Heart left ventricle (tissue), 16 donors: ENCODE data around the gene THADA. TPM values are rescaled to one million over a fixed set of nuclear protein-coding genes. Genes with fewer than 3 reads are reported as not detected.
A peak's percentile ranks its signal among the peaks of the same experiment; 100 is the strongest.

ENCODE experiments used
- ATAC-seq, 4 donors: fragments of 200-7000 bp; cut with Tn5 transposase; one replicate each; pipeline ENCODE4 v1.9.1; 2020 to 2022; ENCODE audit warnings: moderate library complexity in 4 of 4, mild to moderate bottlenecking in 3 of 4, moderate number of reproducible peaks in 1 of 4
- DNase-seq, 5 donors: peaks; one replicate each; pipeline ENCODE4 v3.0.0-alpha.2; 2020
- H3K27ac ChIP-seq, 12 donors: fragments of 200-600 bp; sonication (generic) in 4 of 12; one replicate each; pipeline versions ENCODE4 v1.5.0 to v1.8.0; 2016 to 2022; ENCODE audit warnings: mild to moderate bottlenecking in 2 of 12
- H3K27me3 ChIP-seq, 9 donors: fragments of 200-600 bp; sonication (generic) in 2 of 9; one replicate each; pipeline versions ENCODE4 v1.5.1 to v1.8.0; 2016 to 2022; ENCODE audit warnings: mild to moderate bottlenecking in 3 of 9
- H3K36me3 ChIP-seq, 9 donors: fragments of 200-600 bp; sonication (generic) in 2 of 9; one replicate each; pipeline versions ENCODE4 v1.5.0 to v1.8.0; 2018 to 2022; ENCODE audit warnings: mild to moderate bottlenecking in 2 of 9
- H3K4me1 ChIP-seq, 12 donors: fragments of 200-600 bp; sonication (generic) in 4 of 12; one replicate each; pipeline versions ENCODE4 v1.5.0 to v1.8.0; 2016 to 2022; ENCODE audit warnings: mild to moderate bottlenecking in 3 of 12
- H3K4me3 ChIP-seq, 12 donors: fragments of 200-600 bp; sonication (generic) in 4 of 12; one replicate each; pipeline versions ENCODE4 v1.5.0 to v1.8.0; 2017 to 2022; ENCODE audit warnings: mild to moderate bottlenecking in 9 of 12, moderate library complexity in 4 of 12
- H3K9me3 ChIP-seq, 12 donors: fragments of 200-600 bp; sonication (generic) in 4 of 12; one replicate each; pipeline versions ENCODE4 v1.5.0 to v1.8.0; 2016 to 2022; ENCODE audit warnings: mild to moderate bottlenecking in 1 of 12
- POLR2A ChIP-seq, 2 donors: fragments of 450-650 bp; IDR thresholded peaks; one replicate each; pipeline ENCODE4 v1.6.1; 2017; ENCODE audit warnings: antibody characterized with exemption in 2 of 2, mild to moderate bottlenecking in 2 of 2, moderate library complexity in 2 of 2
- WGBS, 4 donors: extraction: QIAGEN DNeasy Blood & Tissue Kit in 2 of 4; methylation state at CpG; one replicate each; pipeline versions ENCODE4 v1.1.5 to v1.1.7; 2013 to 2018; 5-methylcytosine and 5-hydroxymethylcytosine counted together
- intact Hi-C, 10 donors: fragments of 100-400 bp; cut with DNase I; formaldehyde crosslinking; loops; one replicate each; pipeline versions ENCODE4 v1.11.1 to v1.14.2; 2022
- polyA plus RNA-seq, 2 donors: library from polyadenylated mRNA; stranded (reverse); fragments of 200-250 nt; gene quantifications; one replicate each; pipeline ENCODE4 v1.2.3, GENCODE V29; 2013
- total RNA-seq, 9 donors: library from RNA; depleted of rRNA in 2 of 9; stranded (reverse); fragments of >200 nt in 2 of 9; fragmentation: NEBNext Ultra II Directional in 3 of 9; extraction: Animal tissue kit (Norgen Biotek cat#: 25700) in 3 of 9; gene quantifications; one replicate each; pipeline versions ENCODE4 v1.1.0 to v1.2.4, GENCODE V29; 2016 to 2023
- TF ChIP-seq, protein P1 (sequence below), 12 donors: fragments of 200-600 bp; sonication (generic) in 4 of 12; IDR thresholded peaks; one replicate each; pipeline versions ENCODE4 v1.5.0 to v1.8.0; 2018 to 2022; ENCODE audit warnings: antibody characterized with exemption in 12 of 12, mild to moderate bottlenecking in 5 of 12
- donor health status: ischemic (EF 13 %, LVEDD 7.1; RV severe dilation, severe dysfunction).
- donor health status: healthy with polysubstance abuse.
- donor health status: DM: no; HTN: yes; CAD: no.
- donor health status: DM: no; HTN: no; CAD: no.
- donor health status: ischemic (EF 25% LVEDD 6.9; RV normal size, moderate dysfunction).
- donor health status: ischemic (EF 25% LVEDD 5.7; RV mildly dilated, moderate dysfunction).
- donor health status: healthy.
- donor health status: DM: yes; HTN: yes; CAD: no.
- donor health status: ischemic (EF 35%, LVEDD 5.7; RV mildly dilated, moderate dysfunction).
- donor health status: nonischemic (EF 11% LVEDD 7.7; RV severe dilation, severe dysfunction).
- donor health status: DM: yes; HTN: yes; CAD: no.
- donor health status: PGD.
- donor health status: ischemic (EF 29% LVEDD 5.4; RV normal size, mild dysfunction).
- donor health status: nonischemic (EF 23%, LVEDD 6.1; RV moderate dilation, normal function).

Gene THADA
- total and polyA plus RNA-seq, 11 donors: 6.8 to 21.4 (median 13.0) TPM

DNA sequence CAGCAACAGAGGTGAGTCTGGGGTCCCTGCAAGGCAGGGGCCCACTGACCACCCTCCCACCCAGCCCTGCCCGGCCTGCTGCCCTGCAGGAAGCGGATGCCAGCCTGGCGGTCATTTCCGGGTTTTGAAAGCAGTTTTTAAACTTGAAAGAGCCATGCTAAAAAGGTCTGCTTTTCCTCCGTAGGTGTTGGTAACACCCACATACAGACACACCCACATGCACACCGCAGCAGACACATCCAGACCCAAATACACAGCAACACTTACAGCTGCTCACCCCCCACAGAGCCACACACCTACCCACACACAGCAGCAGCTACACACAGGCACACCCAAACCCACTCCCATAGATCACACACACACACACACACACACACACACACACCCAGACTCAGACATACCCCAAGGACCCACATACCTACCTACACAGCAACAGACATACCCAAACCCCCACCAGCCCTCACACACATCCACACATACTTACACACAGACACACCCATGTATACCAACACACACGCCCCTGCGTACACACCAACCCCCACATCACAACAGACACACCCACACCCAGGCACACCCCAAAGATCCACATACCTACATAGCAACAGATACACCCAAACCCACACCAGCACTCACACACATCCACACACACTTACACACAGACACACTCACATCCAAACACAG lies 377.0 kb downstream of the THADA start:
- peak overlapping the region in 11 of 12 donors; percentile 11 to 97 (median 80) for H3K4me3 ChIP-seq
- 8 to 13% (median 11%) methylated on average over 7 to 8 of the region's 8 CpGs for WGBS, 4 donors

DNA sequence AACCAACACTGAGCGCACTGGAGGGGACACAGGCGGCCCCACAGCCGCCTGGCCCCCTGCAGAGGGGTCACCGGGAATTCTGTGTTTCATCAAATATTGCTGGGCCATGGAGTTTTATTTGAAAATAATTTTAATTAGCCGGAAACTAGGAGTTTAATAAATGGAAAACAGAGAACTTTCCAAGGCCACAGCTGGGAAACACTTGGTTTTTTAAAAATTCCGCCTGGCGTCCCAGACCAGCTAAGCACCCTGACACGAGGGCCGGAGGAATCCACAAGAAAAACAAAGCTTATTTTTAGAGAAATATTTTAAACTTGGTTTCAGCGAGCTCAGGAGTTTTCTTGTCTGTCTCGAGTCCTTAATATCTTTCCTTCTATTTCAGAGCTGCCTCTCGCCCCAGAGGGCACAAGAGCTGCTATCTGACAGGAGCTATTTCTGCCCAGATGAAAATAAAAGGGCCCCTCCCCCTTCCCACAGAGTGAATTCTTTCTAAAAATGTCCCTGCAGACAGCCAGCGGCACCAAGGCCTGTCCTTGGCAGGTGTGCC lies 377.6 kb downstream of the THADA start:
- ATAC-seq (peak; percentile 14 to 29 (median 28)), DNase-seq (peak in 2 of 5 donors; percentile 63 to 75)
- Histone ChIP-seq H3K36me3 (peaks cover 0 to 17% (median 12%) of the 10 kb centered on the region in 9 donors), H3K4me3 (peak overlapping the region in 9 of 12 donors; percentile 5 to 97 (median 80)), H3K27me3 (no peaks in the 10 kb centered on the region), H3K9me3 (no peaks in the 10 kb centered on the region), H3K27ac (peak overlapping the region; percentile 96 to 99 (median 99)), H3K4me1 (peaks cover 6 to 78% (median 61%) of the 10 kb centered on the region in 12 donors)
- WGBS, 4 donors: 18 to 31% (median 19%) methylated on average over 13 of the region's 13 CpGs
- intact Hi-C loops: loop anchor here in 9 of 10 donors (1.0 to 10.0 kb wide), 6 partner anchors 36 to 63 kb away; no protein-coding TSS in a partner anchor
- no peak for TF ChIP-seq POLR2A (IDR thresholded peaks at IDR 0.05)
- TF ChIP-seq, protein P1, sequence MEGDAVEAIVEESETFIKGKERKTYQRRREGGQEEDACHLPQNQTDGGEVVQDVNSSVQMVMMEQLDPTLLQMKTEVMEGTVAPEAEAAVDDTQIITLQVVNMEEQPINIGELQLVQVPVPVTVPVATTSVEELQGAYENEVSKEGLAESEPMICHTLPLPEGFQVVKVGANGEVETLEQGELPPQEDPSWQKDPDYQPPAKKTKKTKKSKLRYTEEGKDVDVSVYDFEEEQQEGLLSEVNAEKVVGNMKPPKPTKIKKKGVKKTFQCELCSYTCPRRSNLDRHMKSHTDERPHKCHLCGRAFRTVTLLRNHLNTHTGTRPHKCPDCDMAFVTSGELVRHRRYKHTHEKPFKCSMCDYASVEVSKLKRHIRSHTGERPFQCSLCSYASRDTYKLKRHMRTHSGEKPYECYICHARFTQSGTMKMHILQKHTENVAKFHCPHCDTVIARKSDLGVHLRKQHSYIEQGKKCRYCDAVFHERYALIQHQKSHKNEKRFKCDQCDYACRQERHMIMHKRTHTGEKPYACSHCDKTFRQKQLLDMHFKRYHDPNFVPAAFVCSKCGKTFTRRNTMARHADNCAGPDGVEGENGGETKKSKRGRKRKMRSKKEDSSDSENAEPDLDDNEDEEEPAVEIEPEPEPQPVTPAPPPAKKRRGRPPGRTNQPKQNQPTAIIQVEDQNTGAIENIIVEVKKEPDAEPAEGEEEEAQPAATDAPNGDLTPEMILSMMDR (IDR thresholded peaks at IDR 0.05): peak in 3 of 12 donors; percentile 15 to 30 (median 19)

More for the DNA sequence above, 377.0 kb downstream of the THADA start:
- peaks cover 0 to 23% (median 18%) of the 10 kb centered on the region in 9 donors for H3K36me3 ChIP-seq
- no peaks in the 10 kb centered on the region for H3K27me3 ChIP-seq
- TF ChIP-seq, protein P1 (IDR thresholded peaks at IDR 0.05): no peak
- H3K4me1 ChIP-seq: peaks cover 6 to 81% (median 62%) of the 10 kb centered on the region in 12 donors
- ATAC-seq (peak; percentile 1 to 13 (median 6)), DNase-seq (peak in 4 of 5 donors; percentile 45 to 81 (median 69))
- intact Hi-C loops: loop anchor here in 9 of 10 donors (1.0 to 10.0 kb wide), 6 partner anchors 37 to 64 kb away; no protein-coding TSS in a partner anchor
- no peaks in the 10 kb centered on the region for H3K9me3 ChIP-seq
- peak overlapping the region; percentile 96 to 99 (median 99) for H3K27ac ChIP-seq

DNA sequence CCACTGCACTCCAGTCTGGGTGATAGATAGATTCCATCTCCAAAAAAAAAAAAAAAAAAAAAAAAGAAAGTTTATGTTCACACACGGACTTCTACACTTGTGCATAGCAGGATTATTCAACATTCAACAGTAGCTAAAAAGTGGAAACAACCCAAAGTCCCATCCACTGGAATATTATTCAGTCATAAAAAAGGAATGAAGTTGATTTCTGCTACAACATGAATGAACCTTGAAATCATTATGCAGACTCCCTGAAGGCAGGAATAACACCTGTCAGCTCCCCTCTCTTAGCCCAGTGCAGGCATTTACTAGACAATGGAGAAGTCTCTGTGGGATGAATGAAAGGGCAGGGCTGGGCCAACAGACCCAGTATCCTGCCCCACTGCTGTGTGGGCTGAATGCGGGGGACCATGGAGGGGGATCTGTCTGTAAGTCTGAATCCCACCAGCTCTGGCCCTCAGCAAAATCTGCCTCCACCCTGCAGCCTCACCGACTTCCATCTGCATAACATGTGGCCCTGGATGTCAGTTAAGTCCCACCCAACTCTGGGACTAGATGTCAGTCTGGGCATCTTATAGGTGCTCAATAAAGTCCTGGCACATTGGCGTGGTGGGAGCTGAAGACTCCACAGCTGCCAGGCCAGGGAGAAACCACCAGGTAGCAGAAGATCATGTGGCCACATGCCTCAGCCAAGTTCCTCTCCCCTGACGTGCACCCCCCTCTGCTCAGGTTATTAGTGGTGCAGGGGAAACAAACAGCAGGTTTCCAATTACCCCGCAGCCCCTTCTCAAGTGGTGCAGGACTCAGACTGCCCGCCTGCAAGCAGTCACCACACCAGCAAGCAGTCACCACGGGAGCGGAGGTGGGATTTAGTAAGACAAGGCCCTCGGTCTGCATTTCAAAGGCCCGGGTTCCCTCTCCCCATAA lies 378.3 kb downstream of the THADA start:
- H3K36me3 ChIP-seq: peaks cover 0 to 9% (median 5%) of the 10 kb centered on the region in 9 donors
- H3K9me3 ChIP-seq: no peaks in the 10 kb centered on the region
- peak overlapping the region; percentile 96 to 99 (median 99) for H3K27ac ChIP-seq
- intact Hi-C loops: loop anchor here in 9 of 10 donors (1.0 to 10.0 kb wide), 6 partner anchors 35 to 63 kb away; no protein-coding TSS in a partner anchor
- H3K4me3 ChIP-seq: peak overlapping the region in 8 of 12 donors; percentile 2 to 97 (median 82)
- H3K27me3 ChIP-seq: no peaks in the 10 kb centered on the region
- 37 to 56% (median 44%) methylated on average over 10 to 11 of the region's 11 CpGs for WGBS, 4 donors
- ATAC-seq: no peak
- DNase-seq: peak in 1 of 5 donors; percentile 49
- H3K4me1 ChIP-seq: peaks cover 6 to 72% (median 55%) of the 10 kb centered on the region in 12 donors
- TF ChIP-seq, protein P1 (IDR thresholded peaks at IDR 0.05): no peak
- TF ChIP-seq POLR2A (IDR thresholded peaks at IDR 0.05): no peak
